ENCODE measurements around the gene TMEM131.
A peak's percentile ranks its signal among the peaks of the same experiment; 100 is the strongest.

Gene TMEM131

DNA sequence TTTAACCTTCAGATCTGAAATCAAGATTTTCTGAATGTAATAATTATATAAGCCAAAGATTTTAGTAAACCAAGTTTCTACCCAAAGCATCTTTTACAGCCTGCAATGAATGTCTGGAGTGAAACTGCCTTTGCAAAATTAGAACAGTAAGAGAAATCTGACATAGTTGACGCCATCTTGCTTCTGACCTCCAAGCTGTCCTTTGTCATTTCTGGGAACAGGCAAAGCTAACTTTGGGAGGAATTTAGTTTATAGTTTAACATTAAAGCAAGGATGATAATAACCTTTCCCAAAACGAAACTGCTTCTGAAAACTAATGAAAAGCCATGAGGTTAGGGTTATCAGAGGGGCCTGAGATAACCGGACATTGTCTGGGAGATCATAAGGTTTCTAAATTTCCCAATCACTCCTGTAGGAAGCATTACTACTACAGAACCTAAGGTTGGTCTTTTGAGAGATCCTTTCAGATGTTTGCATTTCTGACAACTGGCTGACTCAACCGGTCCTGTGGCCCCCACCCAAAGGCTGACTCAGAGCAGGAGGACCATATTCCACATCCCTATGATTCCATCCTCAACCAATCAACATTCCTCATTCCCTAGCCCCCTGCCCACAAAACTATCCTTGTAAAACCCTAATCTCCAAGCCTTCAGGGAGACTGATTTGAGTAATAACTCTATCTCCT lies 124.5 kb downstream of the TMEM131 start:
- CTCF ChIA-PET = interaction anchor here (1.9 kb wide), 1 partner anchor 64 kb away, joined by 4 read pairs; no protein-coding TSS in a partner anchor

GRCh38 chr2:97870396-97870843 lies 125.3 kb downstream of the TMEM131 start:
- ChIA-PET POLR2A (interaction anchor here (0.6 to 1.9 kb wide), 3 partner anchors 85 to 464 kb away, joined by 3 to 8 read pairs (median 3); partner anchors contain the start of gene TMEM131), CTCF (interaction anchor here (1.9 kb wide), 1 partner anchor 64 kb away, joined by 4 read pairs; no protein-coding TSS in a partner anchor)
- H3K4me3 ChIP-seq (ENCODE audit: low read depth, low read length) = no peak overlapping the region

More for the DNA sequence above, 124.5 kb downstream of the TMEM131 start:
- POLR2A ChIA-PET = no interaction called here
- H3K4me3 ChIP-seq (ENCODE audit: low read depth, low read length) = no peak overlapping the region
- no peak for DNase-seq (ENCODE audit: low read depth, low spot score)
- no peak for TF ChIP-seq CTCF (IDR thresholded peaks at IDR 0.05; ENCODE audit: insufficient read depth, low read length, missing control alignments)

DNA sequence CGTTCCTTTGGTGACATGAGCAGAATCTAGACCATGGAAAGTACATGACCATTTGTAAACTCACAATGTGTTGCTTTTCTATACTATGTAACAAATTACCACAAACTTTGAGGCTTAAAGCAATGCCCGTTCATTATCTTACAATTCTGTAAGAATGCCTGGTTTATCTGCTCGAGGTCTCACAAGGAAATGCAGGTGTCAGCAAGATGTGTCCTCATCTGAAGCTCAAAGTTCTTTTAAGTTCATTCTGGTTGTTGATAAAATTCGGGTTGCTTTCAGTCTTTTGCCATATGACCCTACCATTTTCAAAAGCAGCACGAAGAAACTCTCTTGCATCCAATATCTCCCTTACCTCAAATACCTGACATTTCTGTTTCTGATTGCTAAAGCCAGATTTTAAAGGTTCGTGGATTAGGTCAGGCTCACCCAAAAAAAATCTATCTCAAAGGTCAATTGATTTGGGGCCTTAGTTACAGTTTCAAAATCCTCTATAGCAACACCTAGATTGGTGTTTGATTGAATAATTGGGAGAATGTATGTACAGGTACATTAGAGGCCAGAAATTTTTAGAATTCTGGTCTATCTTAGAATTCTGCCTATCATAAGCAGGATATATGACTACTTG lies 125.9 kb downstream of the TMEM131 start:
- ChIA-PET CTCF (interaction anchor here (1.9 kb wide), 1 partner anchor 63 kb away, joined by 4 read pairs; no protein-coding TSS in a partner anchor), POLR2A (interaction anchor here (0.6 to 1.9 kb wide), 3 partner anchors 86 to 465 kb away, joined by 3 to 8 read pairs (median 3); partner anchors contain the start of gene TMEM131)
- no peak overlapping the region for H3K4me3 ChIP-seq (ENCODE audit: low read depth, low read length)
- DNase-seq (ENCODE audit: low read depth, low spot score) = no peak
- no peak for TF ChIP-seq CTCF (IDR thresholded peaks at IDR 0.05; ENCODE audit: insufficient read depth, low read length, missing control alignments)

More at GRCh38 chr2:97870396-97870843, 125.3 kb downstream of the TMEM131 start:
- DNase-seq (ENCODE audit: low read depth, low spot score) = peak; percentile 78
- TF ChIP-seq CTCF (IDR thresholded peaks at IDR 0.05; ENCODE audit: insufficient read depth, low read length, missing control alignments) = no peak

DNA sequence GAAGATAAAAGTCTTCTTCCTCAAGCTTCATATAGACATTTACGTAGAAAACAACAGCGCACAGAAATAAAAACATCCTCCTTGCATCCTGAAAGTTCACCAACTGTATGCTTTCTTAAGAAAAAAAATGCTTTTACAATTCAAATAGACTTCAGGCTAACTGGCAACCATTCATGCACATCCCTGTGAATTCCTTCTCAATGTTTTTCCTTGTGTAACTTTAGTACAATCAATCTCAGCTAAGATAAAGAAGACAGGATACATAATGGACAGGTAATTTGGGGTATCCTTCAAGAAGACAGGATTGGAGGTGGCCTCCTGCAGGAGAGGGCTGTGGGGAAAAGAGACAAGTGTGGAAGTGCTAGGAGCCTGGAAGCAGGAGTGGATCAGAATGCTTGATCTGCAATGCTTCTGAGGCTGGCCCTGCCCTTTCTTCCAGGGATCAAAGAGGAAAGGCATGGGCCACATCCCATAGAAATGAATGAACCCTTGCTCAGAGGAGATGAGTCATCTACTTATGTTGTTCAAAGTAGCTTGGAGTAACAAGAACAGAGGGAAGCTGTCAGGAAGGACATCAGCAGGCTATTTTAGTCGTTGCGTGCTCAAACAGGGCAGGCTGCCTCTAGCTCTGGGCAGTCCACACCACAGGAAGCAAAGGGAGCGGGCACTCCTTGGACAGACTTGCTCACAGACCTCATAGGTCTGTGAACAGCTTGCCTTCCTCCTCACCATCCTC lies 126.6 kb downstream of the TMEM131 start:
- POLR2A ChIA-PET = interaction anchor here (1.9 kb wide), 1 partner anchor 127 kb away, joined by 8 read pairs; the partner anchor contains the start of gene TMEM131
- peak; percentile 76 for DNase-seq (ENCODE audit: low read depth, low spot score)
- CTCF ChIA-PET = interaction anchor here (1.0 kb wide), 1 partner anchor 62 kb away, joined by 3 read pairs; no protein-coding TSS in a partner anchor
- no peak overlapping the region for H3K4me3 ChIP-seq (ENCODE audit: low read depth, low read length)
- no peak for TF ChIP-seq CTCF (IDR thresholded peaks at IDR 0.05; ENCODE audit: insufficient read depth, low read length, missing control alignments)

DNA sequence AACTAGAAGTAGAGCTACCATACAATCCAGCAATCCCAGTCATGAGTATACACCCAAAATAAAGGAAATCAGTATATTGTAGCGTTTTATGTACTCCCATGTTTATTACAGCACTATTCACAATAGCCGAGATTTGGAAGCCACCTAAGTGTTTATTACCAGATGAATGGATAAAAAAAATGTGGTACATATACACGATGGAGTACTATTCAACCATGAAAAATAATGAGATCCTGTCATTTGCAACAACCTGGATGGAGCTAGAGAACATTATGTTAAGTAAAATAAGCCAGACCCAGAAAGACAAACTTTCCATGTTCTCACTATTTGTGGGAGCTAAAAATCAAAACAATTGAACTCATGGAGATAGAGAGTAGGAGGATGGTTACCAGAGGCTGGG lies 131.9 kb downstream of the TMEM131 start:
- POLR2A ChIA-PET = no interaction called here
- no peak for DNase-seq (ENCODE audit: low read depth, low spot score)
- H3K4me3 ChIP-seq (ENCODE audit: low read depth, low read length) = no peak overlapping the region
- CTCF ChIA-PET = no interaction called here
- TF ChIP-seq CTCF (IDR thresholded peaks at IDR 0.05; ENCODE audit: insufficient read depth, low read length, missing control alignments) = no peak

Data from AG04449 (cell line).